ENCODE measurements around the gene SDHC. TPM values are rescaled to one million over a fixed set of nuclear protein-coding genes. Genes with fewer than 3 reads are reported as not detected.

Gene SDHC
- 33.6 and 49.0 TPM in 2 replicates for total RNA-seq

GRCh38 chr1:161314201-161314981, at the start of gene SDHC:
SDHC (plus strand) TSS chr1:161314381; CDS start chr1:161314406, 25 bp downstream.

GRCh38 chr1:161309868-161310267, 4.3 kb upstream of the SDHC start, which contains the start of gene MPZ:
MPZ (minus strand) TSS chr1:161309968; CDS start chr1:161309905, 63 bp downstream.

GRCh38 chr1:161367684-161368400, 53.7 kb downstream of the SDHC start, which contains the start of gene CFAP126:
CFAP126 (minus strand) TSS chr1:161367876; CDS start chr1:161367868, 8 bp downstream.

Small RNA genes lying within 50 kb of the gene (small RNA-seq; reads per million reads assigned to genes)
- not detected for gene AL592295.2 (ENCODE audit: low replicate concordance)
- not detected for gene RNU6-481P (ENCODE audit: low replicate concordance)

Other genes starting within 250 kb of the SDHC start
- under 0.01 TPM in 1 of 2 replicates, not detected in the other for gene ARHGAP30, start 244.5 kb upstream of the SDHC start, total RNA-seq
- 1.1 and 2.6 TPM in 2 replicates for gene NECTIN4, start 224.8 kb upstream of the SDHC start, total RNA-seq
- 0.66 and 1.1 TPM in 2 replicates for gene KLHDC9, start 216.0 kb upstream of the SDHC start, total RNA-seq
- gene PFDN2, start 196.3 kb upstream of the SDHC start, total RNA-seq = 29.8 and 78.3 TPM in 2 replicates
- gene NIT1, start 196.3 kb upstream of the SDHC start, total RNA-seq = 23.2 and 34.6 TPM in 2 replicates
- 31.5 and 35.9 TPM in 2 replicates for gene DEDD, start 181.7 kb upstream of the SDHC start, total RNA-seq
- gene UFC1, start 160.4 kb upstream of the SDHC start, total RNA-seq = 66.7 and 120 TPM in 2 replicates
- 10.7 and 12.0 TPM in 2 replicates for gene USP21, start 154.9 kb upstream of the SDHC start, total RNA-seq
- gene PPOX, start 148.0 kb upstream of the SDHC start, total RNA-seq = 10.1 and 16.5 TPM in 2 replicates
- 33.9 and 34.1 TPM in 2 replicates for gene B4GALT3, start 136.9 kb upstream of the SDHC start, total RNA-seq
- 4.2 and 27.5 TPM in 2 replicates for gene ADAMTS4, start 115.3 kb upstream of the SDHC start, total RNA-seq
- 101 and 115 TPM in 2 replicates for gene NDUFS2, start 112.0 kb upstream of the SDHC start, total RNA-seq
- not detected in 2 replicates for gene FCER1G, start 99.1 kb upstream of the SDHC start, total RNA-seq
- gene APOA2, start 90.8 kb upstream of the SDHC start, total RNA-seq = not detected in 2 replicates
- gene TOMM40L, start 88.3 kb upstream of the SDHC start, total RNA-seq = 6.6 and 15.3 TPM in 2 replicates
- gene NR1I3, start 76.2 kb upstream of the SDHC start, total RNA-seq = not detected in 2 replicates
- gene PCP4L1, start 55.6 kb upstream of the SDHC start, total RNA-seq = not detected in 2 replicates
- gene MPZ, start 4.4 kb upstream of the SDHC start, total RNA-seq = 0.44 and 1.1 TPM in 2 replicates
- gene CFAP126, start 53.5 kb downstream of the SDHC start, total RNA-seq = not detected in 2 replicates
- 0.22 and 0.72 TPM in 2 replicates for gene FCGR2A, start 191.1 kb downstream of the SDHC start, total RNA-seq
- 0.29 and 0.88 TPM in 2 replicates for gene HSPA6, start 210.2 kb downstream of the SDHC start, total RNA-seq
- 0.14 TPM in 1 of 2 replicates, not detected in the other for gene FCGR3A, start 235.4 kb downstream of the SDHC start, total RNA-seq

All from placental pericyte (primary cell).